ENCODE results near the gene PNPLA5.

Gene PNPLA5

GRCh38 chr22:43919106-43919973 is 27.5 kb upstream of the PNPLA5 start:
- no peak for TF ChIP-seq CTCF (IDR thresholded peaks at IDR 0.05; ENCODE audit: low read depth, low read length)
- no peak overlapping the region for H3K4me3 ChIP-seq (ENCODE audit: low read depth, low read length)
- in situ Hi-C loops (cut with HindIII; ENCODE audit: low sequenced_read_pairs): no loop called here
- DNase-seq (ENCODE audit: low read depth, low spot score): peak; percentile 28

- no peak for TF ChIP-seq CTCF (IDR thresholded peaks at IDR 0.05; ENCODE audit: low read depth, low read length)
- in situ Hi-C loops (cut with HindIII; ENCODE audit: low sequenced_read_pairs): no loop called here
- H3K4me3 ChIP-seq (ENCODE audit: low read depth, low read length): no peak overlapping the region
- DNase-seq (ENCODE audit: low read depth, low spot score): no peak
These were observed 25.7 kb upstream of the PNPLA5 start for GRCh38 chr22:43917521-43917920.

GRCh38 chr22:43911351-43911750 is 19.5 kb upstream of the PNPLA5 start:
- in situ Hi-C loops (cut with HindIII; ENCODE audit: low sequenced_read_pairs): no loop called here
- no peak for DNase-seq (ENCODE audit: low read depth, low spot score)
- no peak for TF ChIP-seq CTCF (IDR thresholded peaks at IDR 0.05; ENCODE audit: low read depth, low read length)
- H3K4me3 ChIP-seq (ENCODE audit: low read depth, low read length): no peak overlapping the region

- no peak overlapping the region for H3K4me3 ChIP-seq (ENCODE audit: low read depth, low read length)
- DNase-seq (ENCODE audit: low read depth, low spot score): no peak
- in situ Hi-C loops (cut with HindIII; ENCODE audit: low sequenced_read_pairs): no loop called here
- no peak for TF ChIP-seq CTCF (IDR thresholded peaks at IDR 0.05; ENCODE audit: low read depth, low read length)
These were observed 18.4 kb upstream of the PNPLA5 start for GRCh38 chr22:43910178-43910695.

- no peak for TF ChIP-seq CTCF (IDR thresholded peaks at IDR 0.05; ENCODE audit: low read depth, low read length)
- in situ Hi-C loops (cut with HindIII; ENCODE audit: low sequenced_read_pairs): no loop called here
- no peak for DNase-seq (ENCODE audit: low read depth, low spot score)
- no peak overlapping the region for H3K4me3 ChIP-seq (ENCODE audit: low read depth, low read length)
These were observed 17.9 kb upstream of the PNPLA5 start for GRCh38 chr22:43909708-43910107.

GRCh38 chr22:43905681-43906080 is 13.9 kb upstream of the PNPLA5 start:
- in situ Hi-C loops (cut with HindIII; ENCODE audit: low sequenced_read_pairs): no loop called here
- H3K4me3 ChIP-seq (ENCODE audit: low read depth, low read length): no peak overlapping the region
- no peak for DNase-seq (ENCODE audit: low read depth, low spot score)
- TF ChIP-seq CTCF (IDR thresholded peaks at IDR 0.05; ENCODE audit: low read depth, low read length): no peak

All from astrocyte of the spinal cord (primary cell).